Progenitor cell of endocrine pancreas (in vitro differentiated cells): ENCODE data around the gene ACAA1. TPM values are rescaled to one million over a fixed set of nuclear protein-coding genes. Genes with fewer than 3 reads are reported as not detected.

Experiments
- DNase-seq: peaks from one replicate; pipeline ENCODE4 v3.0.0; 2021; ENCODE audit warnings: low spot score; ENCODE audit not compliant: unreplicated experiment
- H3K27ac Mint-ChIP-seq: 2 replicates; pipeline ENCODE4 v1.8.0; 2021; ENCODE audit warnings: mild to moderate bottlenecking, moderate library complexity, mixed read lengths
- H3K27me3 Mint-ChIP-seq: 2 replicates; pipeline ENCODE4 v1.8.0; 2021; ENCODE audit warnings: mixed read lengths
- H3K36me3 Mint-ChIP-seq: 2 replicates; pipeline ENCODE4 v1.8.0; 2022; ENCODE audit warnings: mixed read lengths; ENCODE audit not compliant: insufficient read depth
- H3K4me1 Mint-ChIP-seq: 2 replicates; pipeline ENCODE4 v1.8.0; 2021; ENCODE audit warnings: low read depth, mixed read lengths
- H3K4me3 Mint-ChIP-seq: 2 replicates; pipeline ENCODE4 v1.8.0; 2021; ENCODE audit warnings: low read depth, mild to moderate bottlenecking, moderate library complexity, mixed read lengths
- H3K9me3 Mint-ChIP-seq: 2 replicates; pipeline ENCODE4 v1.8.0; 2021; ENCODE audit warnings: low read depth, mixed read lengths
- total RNA-seq: library from RNA; stranded (reverse); gene quantifications from 2 replicates; pipeline ENCODE4 v1.2.1, GENCODE V29; 2021
- TF ChIP-seq, protein P1 (sequence below): fragments of 200-600 bp; sonication (generic); IDR thresholded peaks from one replicate; pipeline ENCODE4 v1.5.0; 2021; ENCODE audit warnings: antibody characterized with exemption, mild to moderate bottlenecking; ENCODE audit not compliant: unreplicated experiment

Gene ACAA1
- total RNA-seq, 1 donor from 2014 or later = 97.8 TPM

DNA sequence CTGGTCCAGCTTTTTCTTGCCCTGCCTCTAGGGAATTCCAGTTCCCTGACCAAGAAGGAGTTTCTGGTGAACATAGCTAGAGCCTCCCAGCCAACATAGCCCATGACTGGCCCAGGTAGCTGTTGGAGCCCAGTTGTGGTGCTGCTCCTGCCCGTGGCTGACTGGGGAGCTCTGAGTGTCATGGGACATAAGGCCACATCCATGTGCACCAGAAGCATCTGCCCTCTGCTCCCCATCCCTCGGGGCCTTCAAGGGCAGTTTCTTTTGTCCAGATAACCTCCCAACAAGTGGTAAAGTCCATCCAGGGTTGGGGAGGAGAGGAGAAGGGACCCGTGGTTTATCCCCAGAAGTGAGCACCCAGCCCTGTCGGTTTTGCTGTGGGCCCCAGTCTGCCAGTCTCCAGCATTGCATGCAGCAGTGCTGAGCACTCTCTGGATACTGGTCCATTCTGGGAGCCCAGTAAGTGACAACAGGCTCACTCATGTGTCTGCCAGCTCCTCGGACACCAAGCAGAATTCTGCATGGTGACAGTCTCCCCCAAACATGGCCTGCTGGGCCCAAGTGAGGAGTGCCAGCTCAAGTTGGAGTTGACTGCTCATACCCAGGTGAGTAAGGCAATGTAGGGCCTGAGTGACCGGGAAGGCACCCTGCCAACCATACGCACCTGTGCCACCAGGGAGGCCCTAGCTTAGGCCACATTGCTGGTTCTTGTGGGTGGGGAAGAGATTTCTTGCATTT is 28.8 kb downstream of the ACAA1 start:
- no peaks in the 10 kb centered on the region for H3K27me3 Mint-ChIP-seq
- TF ChIP-seq, protein P1, sequence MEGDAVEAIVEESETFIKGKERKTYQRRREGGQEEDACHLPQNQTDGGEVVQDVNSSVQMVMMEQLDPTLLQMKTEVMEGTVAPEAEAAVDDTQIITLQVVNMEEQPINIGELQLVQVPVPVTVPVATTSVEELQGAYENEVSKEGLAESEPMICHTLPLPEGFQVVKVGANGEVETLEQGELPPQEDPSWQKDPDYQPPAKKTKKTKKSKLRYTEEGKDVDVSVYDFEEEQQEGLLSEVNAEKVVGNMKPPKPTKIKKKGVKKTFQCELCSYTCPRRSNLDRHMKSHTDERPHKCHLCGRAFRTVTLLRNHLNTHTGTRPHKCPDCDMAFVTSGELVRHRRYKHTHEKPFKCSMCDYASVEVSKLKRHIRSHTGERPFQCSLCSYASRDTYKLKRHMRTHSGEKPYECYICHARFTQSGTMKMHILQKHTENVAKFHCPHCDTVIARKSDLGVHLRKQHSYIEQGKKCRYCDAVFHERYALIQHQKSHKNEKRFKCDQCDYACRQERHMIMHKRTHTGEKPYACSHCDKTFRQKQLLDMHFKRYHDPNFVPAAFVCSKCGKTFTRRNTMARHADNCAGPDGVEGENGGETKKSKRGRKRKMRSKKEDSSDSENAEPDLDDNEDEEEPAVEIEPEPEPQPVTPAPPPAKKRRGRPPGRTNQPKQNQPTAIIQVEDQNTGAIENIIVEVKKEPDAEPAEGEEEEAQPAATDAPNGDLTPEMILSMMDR = no peak
- no peak overlapping the region for H3K27ac Mint-ChIP-seq
- H3K4me3 Mint-ChIP-seq = no peak overlapping the region
- DNase-seq = no peak
- peaks cover 9% of the 10 kb centered on the region for H3K9me3 Mint-ChIP-seq
- H3K36me3 Mint-ChIP-seq = no peaks in the 10 kb centered on the region
- no peaks in the 10 kb centered on the region for H3K4me1 Mint-ChIP-seq

DNA sequence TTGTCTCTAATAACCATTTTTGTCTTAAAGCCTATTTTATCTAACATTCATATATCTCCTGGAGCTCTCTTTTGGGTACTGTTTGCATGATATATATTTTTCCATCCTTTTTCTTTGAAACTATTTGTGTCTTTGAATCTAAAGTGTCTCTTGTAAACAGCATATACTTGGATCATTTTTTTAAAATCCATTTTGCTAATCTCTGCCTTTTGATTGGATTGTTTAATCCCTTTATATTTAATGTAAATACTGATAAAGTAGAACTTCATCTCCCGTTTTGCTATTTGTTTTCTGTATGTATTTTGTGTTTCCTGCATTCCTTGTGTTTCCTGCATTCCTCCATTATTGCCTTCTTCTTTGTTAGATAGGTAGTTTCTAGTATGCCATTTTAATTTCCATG is 31.4 kb downstream of the ACAA1 start:
- no peak for DNase-seq
- TF ChIP-seq, protein P1 = no peak
- Mint-ChIP-seq H3K27ac (no peak overlapping the region), H3K9me3 (peaks cover 9% of the 10 kb centered on the region), H3K36me3 (no peaks in the 10 kb centered on the region), H3K4me1 (peaks cover 4% of the 10 kb centered on the region), H3K27me3 (no peaks in the 10 kb centered on the region), H3K4me3 (no peak overlapping the region)

GRCh38 chr3:38102444-38102814 is 34.5 kb downstream of the ACAA1 start:
- Mint-ChIP-seq H3K27ac (no peak overlapping the region), H3K36me3 (no peaks in the 10 kb centered on the region), H3K4me3 (no peak overlapping the region), H3K27me3 (peaks cover 13% of the 10 kb centered on the region), H3K4me1 (peaks cover 8% of the 10 kb centered on the region), H3K9me3 (peaks cover 9% of the 10 kb centered on the region)
- no peak for DNase-seq
- TF ChIP-seq, protein P1 = no peak

- Mint-ChIP-seq H3K4me3 (no peak overlapping the region), H3K27me3 (peaks cover 13% of the 10 kb centered on the region), H3K27ac (no peak overlapping the region), H3K9me3 (peaks cover 9% of the 10 kb centered on the region), H3K4me1 (peaks cover 8% of the 10 kb centered on the region), H3K36me3 (no peaks in the 10 kb centered on the region)
- TF ChIP-seq, protein P1 = no peak
- DNase-seq = no peak
Measured at GRCh38 chr3:38101811-38102443, 35.0 kb downstream of the ACAA1 start.

DNA sequence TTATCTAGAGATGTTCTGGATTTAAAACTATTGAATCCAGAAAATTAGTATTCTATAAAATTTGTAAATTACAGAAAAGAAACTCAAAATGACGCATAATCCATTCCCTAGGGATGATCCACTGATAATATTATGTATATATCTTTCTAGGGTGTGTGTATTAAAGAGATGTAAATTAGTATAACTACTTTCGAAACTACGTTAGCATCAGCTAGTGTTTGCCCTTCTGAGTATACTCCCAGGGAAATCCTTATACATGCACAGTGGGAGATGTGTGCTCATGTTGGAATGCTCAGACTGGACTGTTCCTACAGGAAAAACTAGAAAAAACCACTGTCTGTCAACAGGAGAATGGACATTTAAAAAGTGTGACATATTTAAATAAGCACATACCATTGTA is 36.4 kb downstream of the ACAA1 start:
- no peak overlapping the region for H3K4me3 Mint-ChIP-seq
- H3K27me3 Mint-ChIP-seq = peaks cover 13% of the 10 kb centered on the region
- peaks cover 6% of the 10 kb centered on the region for H3K9me3 Mint-ChIP-seq
- H3K27ac Mint-ChIP-seq = no peak overlapping the region
- no peaks in the 10 kb centered on the region for H3K36me3 Mint-ChIP-seq
- DNase-seq = no peak
- TF ChIP-seq, protein P1 = no peak
- H3K4me1 Mint-ChIP-seq = peaks cover 8% of the 10 kb centered on the region
